ENCODE data around the gene FLT3. TPM values are rescaled to one million over a fixed set of nuclear protein-coding genes. Genes with fewer than 3 reads are reported as not detected.
A peak's percentile ranks its signal among the peaks of the same experiment; 100 is the strongest.

FLT3 gene
- total RNA-seq, 2 donors from 2014 or later: not detected

- no peaks in the 10 kb centered on the region for H3K9me3 Mint-ChIP-seq
- no peak overlapping the region for H3K27ac Mint-ChIP-seq
- ATAC-seq (no peak), DNase-seq (ENCODE audit: low spot score in 2 of 2) (no peak)
- peaks cover 0 to 5% of the 10 kb centered on the region in 2 donors for H3K36me3 Mint-ChIP-seq
These were observed 126.3 kb downstream of the FLT3 start for GRCh38 chr13:27973961-27974662.

GRCh38 chr13:27973291-27973690, 127.1 kb downstream of the FLT3 start:
- DNase-seq (ENCODE audit: low spot score in 2 of 2): no peak
- ATAC-seq: no peak
- H3K36me3 Mint-ChIP-seq: peaks cover 0 to 5% of the 10 kb centered on the region in 2 donors
- H3K27ac Mint-ChIP-seq: no peak overlapping the region
- no peaks in the 10 kb centered on the region for H3K9me3 Mint-ChIP-seq

GRCh38 chr13:27972478-27972820, 127.9 kb downstream of the FLT3 start:
- peaks cover 0 to 5% of the 10 kb centered on the region in 2 donors for H3K36me3 Mint-ChIP-seq
- no peak for ATAC-seq

GRCh38 chr13:27971776-27972477, 128.4 kb downstream of the FLT3 start:
- DNase-seq (ENCODE audit: low spot score in 2 of 2) (no peak), ATAC-seq (no peak)
- Mint-ChIP-seq H3K27ac (no peak overlapping the region), H3K36me3 (peaks cover 0 to 5% of the 10 kb centered on the region in 2 donors), H3K9me3 (no peaks in the 10 kb centered on the region)

More at GRCh38 chr13:27972478-27972820, 127.9 kb downstream of the FLT3 start:
- no peaks in the 10 kb centered on the region for H3K9me3 Mint-ChIP-seq
- no peak overlapping the region for H3K27ac Mint-ChIP-seq
- no peak for DNase-seq (ENCODE audit: low spot score in 2 of 2)

GRCh38 chr13:27971236-27971645, 129.1 kb downstream of the FLT3 start:
- Mint-ChIP-seq H3K9me3 (no peaks in the 10 kb centered on the region), H3K27ac (no peak overlapping the region), H3K36me3 (peaks cover 0 to 5% of the 10 kb centered on the region in 2 donors)
- DNase-seq (ENCODE audit: low spot score in 2 of 2) (no peak), ATAC-seq (no peak)

- no peak for ATAC-seq
- peak overlapping the region in 1 of 2 donors; percentile 29 for H3K27ac Mint-ChIP-seq
These were observed 129.8 kb downstream of the FLT3 start for GRCh38 chr13:27970382-27971235.

GRCh38 chr13:27969866-27970229, 130.5 kb downstream of the FLT3 start:
- no peaks in the 10 kb centered on the region for H3K9me3 Mint-ChIP-seq
- ATAC-seq: no peak
- H3K36me3 Mint-ChIP-seq: peaks cover 0 to 5% of the 10 kb centered on the region in 2 donors
- H3K27ac Mint-ChIP-seq: no peak overlapping the region
- no peak for DNase-seq (ENCODE audit: low spot score in 2 of 2)

More at GRCh38 chr13:27970382-27971235, 129.8 kb downstream of the FLT3 start:
- H3K36me3 Mint-ChIP-seq: peaks cover 0 to 5% of the 10 kb centered on the region in 2 donors
- no peak for DNase-seq (ENCODE audit: low spot score in 2 of 2)
- H3K9me3 Mint-ChIP-seq: no peaks in the 10 kb centered on the region

GRCh38 chr13:27969082-27969865, 131.1 kb downstream of the FLT3 start, which contains the start of gene CDX2:
Gene CDX2, minus strand, starts transcription at chr13:27969315. Its CDS starts 309 bp downstream, at chr13:27969006.
- Mint-ChIP-seq H3K9me3 (no peaks in the 10 kb centered on the region), H3K36me3 (peaks cover 0 to 5% of the 10 kb centered on the region in 2 donors), H3K27ac (peak within 1 kb of the TSS in 1 of 2 donors; percentile 63)
- DNase-seq (ENCODE audit: low spot score in 2 of 2) (no peak), ATAC-seq (no peak)

GRCh38 chr13:27968316-27969081, 131.9 kb downstream of the FLT3 start:
- ATAC-seq (peak in 1 of 2 donors; percentile 34), DNase-seq (ENCODE audit: low spot score in 2 of 2) (no peak)
- peaks cover 0 to 5% of the 10 kb centered on the region in 2 donors for H3K36me3 Mint-ChIP-seq
- H3K9me3 Mint-ChIP-seq: no peaks in the 10 kb centered on the region
- no peak overlapping the region for H3K27ac Mint-ChIP-seq

- no peak for ATAC-seq
- H3K27ac Mint-ChIP-seq: peak overlapping the region in 1 of 2 donors; percentile 72
- H3K9me3 Mint-ChIP-seq: no peaks in the 10 kb centered on the region
- H3K36me3 Mint-ChIP-seq: peaks cover 0 to 5% of the 10 kb centered on the region in 2 donors
- no peak for DNase-seq (ENCODE audit: low spot score in 2 of 2)
These were observed 132.6 kb downstream of the FLT3 start for GRCh38 chr13:27967736-27968315.

- DNase-seq (ENCODE audit: low spot score in 2 of 2): no peak
- no peak for ATAC-seq
- Mint-ChIP-seq H3K27ac (peak overlapping the region in 1 of 2 donors; percentile 55), H3K9me3 (no peaks in the 10 kb centered on the region), H3K36me3 (peaks cover 0 to 5% of the 10 kb centered on the region in 2 donors)
These were observed 133.1 kb downstream of the FLT3 start for GRCh38 chr13:27967203-27967735.

GRCh38 chr13:27966641-27967202, 133.7 kb downstream of the FLT3 start:
- Mint-ChIP-seq H3K27ac (peak overlapping the region in 1 of 2 donors; percentile 55), H3K9me3 (no peaks in the 10 kb centered on the region), H3K36me3 (peaks cover 0 to 5% of the 10 kb centered on the region in 2 donors)
- no peak for ATAC-seq
- no peak for DNase-seq (ENCODE audit: low spot score in 2 of 2)

- Mint-ChIP-seq H3K9me3 (no peaks in the 10 kb centered on the region), H3K27ac (no peak overlapping the region), H3K36me3 (no peaks in the 10 kb centered on the region)
- ATAC-seq (no peak), DNase-seq (ENCODE audit: low spot score in 2 of 2) (no peak)
These were observed 134.4 kb downstream of the FLT3 start for GRCh38 chr13:27965740-27966640.

GRCh38 chr13:27965343-27965739, 135.0 kb downstream of the FLT3 start:
- no peaks in the 10 kb centered on the region for H3K9me3 Mint-ChIP-seq
- H3K27ac Mint-ChIP-seq: no peak overlapping the region
- DNase-seq (ENCODE audit: low spot score in 2 of 2) (no peak), ATAC-seq (no peak)
- H3K36me3 Mint-ChIP-seq: no peaks in the 10 kb centered on the region
